NCI-H1417 (cell line): ENCODE data around the gene FTH1.
A peak's percentile ranks its signal among the peaks of the same experiment; 100 is the strongest.
"Not testable (repeated sequence)": the region's sequence is repeated elsewhere in the genome, so short reads cannot be mapped to it uniquely, and the experiment has no call there.

Experiments
- DNase-seq, 3 experiments: peaks; one replicate each; lab custom pipeline; 2025; lab: John Stamatoyannopoulos, UW

The FTH1 gene

GRCh38 chr11:61967116-61967923, at the start of gene FTH1:
FTH1 (minus strand) TSS chr11:61967634; CDS start chr11:61967425, 209 bp downstream.
- DNase-seq, result peak; percentile 91 to 97 (median 96)

- no peak for DNase-seq
Observed at GRCh38 chr11:62015615-62016014, 48.2 kb upstream of the FTH1 start.

- DNase-seq, result no peak
Observed at GRCh38 chr11:62013537-62014476, 46.4 kb upstream of the FTH1 start.

- DNase-seq, result no peak
Observed at GRCh38 chr11:62012832-62013461, 45.5 kb upstream of the FTH1 start.

- no peak for DNase-seq
Observed at GRCh38 chr11:62012451-62012831, 45.0 kb upstream of the FTH1 start.

GRCh38 chr11:62011881-62012280, 44.4 kb upstream of the FTH1 start:
- DNase-seq, result no peak

- no peak for DNase-seq
Observed at GRCh38 chr11:62010935-62011528, 43.6 kb upstream of the FTH1 start.

- no peak for DNase-seq
Observed at GRCh38 chr11:62008193-62008592, 40.8 kb upstream of the FTH1 start.

GRCh38 chr11:62004473-62004872, 37.0 kb upstream of the FTH1 start:
- no peak for DNase-seq

GRCh38 chr11:62002283-62002682, 34.8 kb upstream of the FTH1 start:
- not testable (repeated sequence) for DNase-seq

- DNase-seq, result peak in 1 of 3 experiments; percentile 29
Observed at GRCh38 chr11:62001450-62002191, 34.2 kb upstream of the FTH1 start.

GRCh38 chr11:62000539-62001446, 33.4 kb upstream of the FTH1 start:
- DNase-seq, result no peak

GRCh38 chr11:61999141-61999975, 31.9 kb upstream of the FTH1 start:
- DNase-seq, result no peak

- no peak for DNase-seq
Observed at GRCh38 chr11:61996933-61997332, 29.5 kb upstream of the FTH1 start.

- DNase-seq, result no peak
Observed at GRCh38 chr11:61994981-61995380, 27.5 kb upstream of the FTH1 start.

- DNase-seq, result no peak
Observed at GRCh38 chr11:61985869-61986268, 18.4 kb upstream of the FTH1 start.

GRCh38 chr11:61983419-61983818, 16.0 kb upstream of the FTH1 start:
- DNase-seq, result no peak

GRCh38 chr11:61980783-61981541, 13.5 kb upstream of the FTH1 start:
- no peak for DNase-seq
